HepG2 (cell line): ENCODE data around the gene ARTN. TPM values are rescaled to one million over a fixed set of nuclear protein-coding genes. Genes with fewer than 3 reads are reported as not detected.

Source experiments
- PAX8 ChIP-seq: sonication (generic); formaldehyde crosslinking; IDR thresholded peaks from 2 replicates; pipeline ENCODE4 v1.8.0; 2022; ENCODE audit warnings: mild to moderate bottlenecking, missing genetic modification reagents, borderline replicate concordance
- PBX3 ChIP-seq: sonication (generic); formaldehyde crosslinking; IDR thresholded peaks from 2 replicates; pipeline ENCODE4 v1.8.1; 2023; ENCODE audit warnings: missing genetic modification reagents, inconsistent platforms, borderline replicate concordance
- PHF5A ChIP-seq: IDR thresholded peaks from one replicate; pipeline ENCODE4 v1.6.1; 2018; ENCODE audit warnings: low read depth, missing genetic modification reagents; ENCODE audit not compliant: unreplicated experiment
- SYNCRIP ChIP-seq: fragments of 200-400 bp; formaldehyde crosslinking; IDR thresholded peaks from 2 replicates; pipeline ENCODE4 v1.6.1; 2018; ENCODE audit warnings: mild to moderate bottlenecking, low read depth, low read length; ENCODE audit not compliant: insufficient read depth
- YEATS2 ChIP-seq: sonication (generic); formaldehyde crosslinking; IDR thresholded peaks from 2 replicates; pipeline ENCODE4 v1.4.0; 2020; ENCODE audit warnings: missing genetic modification reagents, borderline replicate concordance
- ZBTB38 ChIP-seq: sonication (generic); formaldehyde crosslinking; IDR thresholded peaks from 2 replicates; pipeline ENCODE4 v1.5.1; 2020; ENCODE audit warnings: mild to moderate bottlenecking, missing genetic modification reagents
- ZFP41 ChIP-seq: sonication (generic); formaldehyde crosslinking; IDR thresholded peaks from 2 replicates; pipeline ENCODE4 v1.4.0; 2020; ENCODE audit warnings: mild to moderate bottlenecking, missing genetic modification reagents, borderline replicate concordance
- ZNF3 ChIP-seq: IDR thresholded peaks from 2 replicates; pipeline ENCODE4 v1.7.0; 2017; ENCODE audit warnings: inconsistent platforms
- ZNF333 ChIP-seq: sonication (generic); formaldehyde crosslinking; IDR thresholded peaks from 2 replicates; pipeline ENCODE4 v1.4.0; 2020; ENCODE audit warnings: mild to moderate bottlenecking, missing genetic modification reagents, borderline replicate concordance
- ZNF619 ChIP-seq: sonication (generic); formaldehyde crosslinking; IDR thresholded peaks from 2 replicates; pipeline ENCODE4 v1.4.0; 2020; ENCODE audit warnings: mild to moderate bottlenecking, missing genetic modification reagents
- ZNF724P ChIP-seq: sonication (generic); formaldehyde crosslinking; IDR thresholded peaks from 2 replicates; pipeline ENCODE4 v1.8.0; 2022; ENCODE audit warnings: missing genetic modification reagents, borderline replicate concordance
- polyA plus RNA-seq, 8 experiments: library from polyadenylated mRNA; depleted of rRNA in 3 of 8; stranded (reverse) in 7 of 8; unstranded in 1 of 8; fragments of >200 nt; fragmentation: Illumina TruSeq in 4 of 8; extraction: Trizol in 4 of 8; gene quantifications; 2 replicates each; pipeline versions ENCODE4 v1.2.1 to v1.2.3, GENCODE V29; 2011 to 2016; ENCODE audit warnings: low read depth in 4 of 8, missing spikeins in 1 of 8, mixed read lengths in 1 of 8; ENCODE audit not compliant: insufficient read depth in 1 of 8
- total RNA-seq, 5 experiments: library from RNA; depleted of rRNA; stranded (reverse); fragments of >200 nt; fragmentation: Illumina TruSeq; extraction: Trizol; gene quantifications; 2 replicates each; pipeline ENCODE4 v1.2.3, GENCODE V29; 2016; ENCODE audit warnings: low read depth in 1 of 5
- TF ChIP-seq, protein P1 (sequence below): sonication (generic); formaldehyde crosslinking; IDR thresholded peaks from 2 replicates; pipeline ENCODE4 v1.5.1; 2020; ENCODE audit warnings: mild to moderate bottlenecking, missing genetic modification reagents, moderate library complexity
- TF ChIP-seq, protein P2 (sequence below): sonication (generic); formaldehyde crosslinking; IDR thresholded peaks from 2 replicates; pipeline ENCODE4 v1.4.0; 2020; ENCODE audit warnings: missing genetic modification reagents, borderline replicate concordance
- TF ChIP-seq, protein P3 (sequence below): sonication (generic); formaldehyde crosslinking; IDR thresholded peaks from 2 replicates; pipeline ENCODE4 v1.4.0; 2020; ENCODE audit warnings: missing genetic modification reagents
- TF ChIP-seq, protein P4 (sequence below): IDR thresholded peaks from 2 replicates; pipeline ENCODE4 v1.6.1; 2016

The ARTN gene
- total and polyA plus RNA-seq, 2 of the 13 experiments (the other 11 are each of a cell fraction or from before 2014, with no cell fraction given): 0.11 to 0.62 TPM

DNA sequence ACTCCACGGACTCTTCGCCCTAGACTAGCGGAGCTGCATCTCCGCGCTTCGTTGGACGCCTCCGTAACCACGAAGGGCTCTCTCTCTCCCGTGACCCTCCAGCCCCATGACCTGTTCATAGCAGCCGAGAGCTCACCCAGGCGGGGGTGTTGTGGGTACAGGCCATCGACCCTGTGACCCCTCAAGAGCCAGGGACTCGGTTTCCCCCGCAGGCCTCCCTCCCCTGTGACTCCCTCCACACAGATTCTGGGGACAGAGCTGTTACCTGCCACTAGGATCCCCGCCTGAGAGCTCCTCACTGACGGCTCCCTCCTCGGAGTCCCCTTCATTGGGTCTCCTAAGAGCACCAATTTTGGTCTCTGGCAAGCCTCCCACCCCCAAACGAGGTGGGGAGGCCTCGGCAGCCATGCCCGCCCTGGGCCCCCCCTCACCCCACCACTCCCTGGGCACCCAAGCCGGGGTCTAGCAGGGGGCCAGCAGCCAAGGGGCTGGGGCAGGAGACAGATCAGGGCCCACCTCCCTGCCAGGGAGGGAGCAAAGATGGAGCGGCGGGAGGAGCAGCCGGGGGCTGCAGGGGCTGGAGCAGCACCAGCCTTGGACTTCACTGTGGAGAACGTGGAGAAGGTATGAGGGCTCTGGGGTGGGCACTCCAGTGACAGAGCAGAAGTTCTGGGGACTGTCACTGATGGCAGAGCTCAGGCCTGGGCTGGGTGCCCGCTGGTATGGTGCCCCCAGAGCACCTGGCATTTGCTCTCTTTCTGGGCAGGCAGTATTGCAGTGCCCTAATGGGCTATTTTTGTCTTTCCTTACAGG, 13.7 kb downstream of the ARTN start (continued):
- TF ChIP-seq, protein P1, sequence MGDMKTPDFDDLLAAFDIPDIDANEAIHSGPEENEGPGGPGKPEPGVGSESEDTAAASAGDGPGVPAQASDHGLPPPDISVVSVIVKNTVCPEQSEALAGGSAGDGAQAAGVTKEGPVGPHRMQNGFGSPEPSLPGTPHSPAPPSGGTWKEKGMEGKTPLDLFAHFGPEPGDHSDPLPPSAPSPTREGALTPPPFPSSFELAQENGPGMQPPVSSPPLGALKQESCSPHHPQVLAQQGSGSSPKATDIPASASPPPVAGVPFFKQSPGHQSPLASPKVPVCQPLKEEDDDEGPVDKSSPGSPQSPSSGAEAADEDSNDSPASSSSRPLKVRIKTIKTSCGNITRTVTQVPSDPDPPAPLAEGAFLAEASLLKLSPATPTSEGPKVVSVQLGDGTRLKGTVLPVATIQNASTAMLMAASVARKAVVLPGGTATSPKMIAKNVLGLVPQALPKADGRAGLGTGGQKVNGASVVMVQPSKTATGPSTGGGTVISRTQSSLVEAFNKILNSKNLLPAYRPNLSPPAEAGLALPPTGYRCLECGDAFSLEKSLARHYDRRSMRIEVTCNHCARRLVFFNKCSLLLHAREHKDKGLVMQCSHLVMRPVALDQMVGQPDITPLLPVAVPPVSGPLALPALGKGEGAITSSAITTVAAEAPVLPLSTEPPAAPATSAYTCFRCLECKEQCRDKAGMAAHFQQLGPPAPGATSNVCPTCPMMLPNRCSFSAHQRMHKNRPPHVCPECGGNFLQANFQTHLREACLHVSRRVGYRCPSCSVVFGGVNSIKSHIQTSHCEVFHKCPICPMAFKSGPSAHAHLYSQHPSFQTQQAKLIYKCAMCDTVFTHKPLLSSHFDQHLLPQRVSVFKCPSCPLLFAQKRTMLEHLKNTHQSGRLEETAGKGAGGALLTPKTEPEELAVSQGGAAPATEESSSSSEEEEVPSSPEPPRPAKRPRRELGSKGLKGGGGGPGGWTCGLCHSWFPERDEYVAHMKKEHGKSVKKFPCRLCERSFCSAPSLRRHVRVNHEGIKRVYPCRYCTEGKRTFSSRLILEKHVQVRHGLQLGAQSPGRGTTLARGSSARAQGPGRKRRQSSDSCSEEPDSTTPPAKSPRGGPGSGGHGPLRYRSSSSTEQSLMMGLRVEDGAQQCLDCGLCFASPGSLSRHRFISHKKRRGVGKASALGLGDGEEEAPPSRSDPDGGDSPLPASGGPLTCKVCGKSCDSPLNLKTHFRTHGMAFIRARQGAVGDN (CRISPR knock-in tag): no peak
- TF ChIP-seq PAX8 (CRISPR knock-in tag) (no peak), ZNF619 (CRISPR knock-in tag) (no peak), PBX3 (0 out of 2 replicates have a peak, but pooled peaks have one; percentile 15), YEATS2 (CRISPR knock-in tag) (no peak), ZBTB38 (CRISPR knock-in tag) (no peak), ZNF3 (CRISPR knock-in tag) (no peak), ZNF724P (CRISPR knock-in tag) (no peak), ZFP41 (0 out of 2 replicates have a peak, but pooled peaks have one; percentile 84), PHF5A (no peak), ZNF333 (peak; percentile 78; the same call in 1 of the 2 replicates), SYNCRIP (no peak)
- TF ChIP-seq, protein P2, sequence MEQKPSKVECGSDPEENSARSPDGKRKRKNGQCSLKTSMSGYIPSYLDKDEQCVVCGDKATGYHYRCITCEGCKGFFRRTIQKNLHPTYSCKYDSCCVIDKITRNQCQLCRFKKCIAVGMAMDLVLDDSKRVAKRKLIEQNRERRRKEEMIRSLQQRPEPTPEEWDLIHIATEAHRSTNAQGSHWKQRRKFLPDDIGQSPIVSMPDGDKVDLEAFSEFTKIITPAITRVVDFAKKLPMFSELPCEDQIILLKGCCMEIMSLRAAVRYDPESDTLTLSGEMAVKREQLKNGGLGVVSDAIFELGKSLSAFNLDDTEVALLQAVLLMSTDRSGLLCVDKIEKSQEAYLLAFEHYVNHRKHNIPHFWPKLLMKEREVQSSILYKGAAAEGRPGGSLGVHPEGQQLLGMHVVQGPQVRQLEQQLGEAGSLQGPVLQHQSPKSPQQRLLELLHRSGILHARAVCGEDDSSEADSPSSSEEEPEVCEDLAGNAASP (CRISPR knock-in tag): no peak
- TF ChIP-seq, protein P3, sequence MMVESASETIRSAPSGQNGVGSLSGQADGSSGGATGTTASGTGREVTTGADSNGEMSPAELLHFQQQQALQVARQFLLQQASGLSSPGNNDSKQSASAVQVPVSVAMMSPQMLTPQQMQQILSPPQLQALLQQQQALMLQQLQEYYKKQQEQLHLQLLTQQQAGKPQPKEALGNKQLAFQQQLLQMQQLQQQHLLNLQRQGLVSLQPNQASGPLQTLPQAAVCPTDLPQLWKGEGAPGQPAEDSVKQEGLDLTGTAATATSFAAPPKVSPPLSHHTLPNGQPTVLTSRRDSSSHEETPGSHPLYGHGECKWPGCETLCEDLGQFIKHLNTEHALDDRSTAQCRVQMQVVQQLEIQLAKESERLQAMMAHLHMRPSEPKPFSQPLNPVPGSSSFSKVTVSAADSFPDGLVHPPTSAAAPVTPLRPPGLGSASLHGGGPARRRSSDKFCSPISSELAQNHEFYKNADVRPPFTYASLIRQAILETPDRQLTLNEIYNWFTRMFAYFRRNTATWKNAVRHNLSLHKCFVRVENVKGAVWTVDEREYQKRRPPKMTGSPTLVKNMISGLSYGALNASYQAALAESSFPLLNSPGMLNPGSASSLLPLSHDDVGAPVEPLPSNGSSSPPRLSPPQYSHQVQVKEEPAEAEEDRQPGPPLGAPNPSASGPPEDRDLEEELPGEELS (CRISPR knock-in tag): no peak
- TF ChIP-seq, protein P4, sequence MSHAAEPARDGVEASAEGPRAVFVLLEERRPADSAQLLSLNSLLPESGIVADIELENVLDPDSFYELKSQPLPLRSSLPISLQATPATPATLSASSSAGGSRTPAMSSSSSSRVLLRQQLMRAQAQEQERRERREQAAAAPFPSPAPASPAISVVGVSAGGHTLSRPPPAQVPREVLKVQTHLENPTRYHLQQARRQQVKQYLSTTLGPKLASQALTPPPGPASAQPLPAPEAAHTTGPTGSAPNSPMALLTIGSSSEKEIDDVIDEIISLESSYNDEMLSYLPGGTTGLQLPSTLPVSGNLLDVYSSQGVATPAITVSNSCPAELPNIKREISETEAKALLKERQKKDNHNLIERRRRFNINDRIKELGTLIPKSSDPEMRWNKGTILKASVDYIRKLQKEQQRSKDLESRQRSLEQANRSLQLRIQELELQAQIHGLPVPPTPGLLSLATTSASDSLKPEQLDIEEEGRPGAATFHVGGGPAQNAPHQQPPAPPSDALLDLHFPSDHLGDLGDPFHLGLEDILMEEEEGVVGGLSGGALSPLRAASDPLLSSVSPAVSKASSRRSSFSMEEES (CRISPR knock-in tag): no peak
